Stomach (tissue), 9 donors: Measurements from ENCODE around the gene CEP112. TPM values are rescaled to one million over a fixed set of nuclear protein-coding genes. Genes with fewer than 3 reads are reported as not detected.

Experiments used
- DNase-seq, 2 donors: peaks; one replicate each; pipeline versions ENCODE4 v3.0.0 to v3.0.0-alpha.2; 2013 to 2019
- H3K27ac ChIP-seq, 5 donors: fragments of 200-600 bp in 4 of 5; sonication (generic) in 4 of 5; one replicate each; pipeline ENCODE4 v1.5.1; 2013 to 2019; ENCODE audit warnings: mild to moderate bottlenecking in 1 of 5, moderate library complexity in 1 of 5
- H3K27me3 ChIP-seq, 3 donors: fragments of 200-600 bp; sonication (generic); one replicate each; pipeline ENCODE4 v1.5.1; 2017 to 2019; ENCODE audit warnings: mixed run types in 1 of 3
- H3K36me3 ChIP-seq, 4 donors: fragments of 200-600 bp; sonication (generic); 1 replicate in 3 of 4; 2 replicates in 1 of 4; pipeline ENCODE4 v1.5.1; 2016 to 2019
- H3K4me1 ChIP-seq, 4 donors: fragments of 200-600 bp; sonication (generic); one replicate each; pipeline ENCODE4 v1.5.1; 2016 to 2019
- H3K4me3 ChIP-seq, 4 donors: fragments of 200-600 bp; sonication (generic) in 3 of 4; one replicate each; pipeline ENCODE4 v1.5.1; 2016 to 2019; ENCODE audit warnings: mild to moderate bottlenecking in 1 of 4
- H3K9me3 ChIP-seq, 4 donors: fragments of 200-600 bp; sonication (generic); one replicate each; pipeline ENCODE4 v1.5.1; 2016 to 2019
- EP300 ChIP-seq: sonication (generic); formaldehyde crosslinking; IDR thresholded peaks from one replicate; pipeline ENCODE4 v1.6.1; 2017; ENCODE audit warnings: antibody characterized with exemption
- POLR2A ChIP-seq, 4 donors: fragments of 450-650 bp; IDR thresholded peaks; one replicate each; pipeline ENCODE4 v1.6.1; 2016; ENCODE audit warnings: antibody characterized with exemption in 4 of 4, control low read depth in 2 of 4, mild to moderate bottlenecking in 1 of 4, moderate library complexity in 1 of 4
- POLR2AphosphoS5 ChIP-seq, 3 donors: sonication (generic); formaldehyde crosslinking; IDR thresholded peaks; one replicate each; pipeline ENCODE4 v1.6.1; 2016; ENCODE audit warnings: antibody characterized with exemption in 3 of 3
- WGBS, 5 donors: extraction: QIAGEN DNeasy Blood & Tissue Kit in 3 of 5; methylation state at CpG; one replicate each; pipeline versions ENCODE4 v1.1.5 to v1.1.7; 2013 to 2018; 5-methylcytosine and 5-hydroxymethylcytosine counted together
- intact Hi-C: fragments of 100-400 bp; cut with DNase I; formaldehyde crosslinking; loops from one replicate; pipeline ENCODE4 v1.15.1; 2023; ENCODE audit warnings: low total_unique reads
- polyA plus RNA-seq, 3 donors: library from polyadenylated mRNA; stranded (reverse); fragments of 200-250 nt; gene quantifications; one replicate each; pipeline ENCODE4 v1.2.3, GENCODE V29; 2013
- total RNA-seq, 5 donors: library from RNA; depleted of rRNA; stranded (reverse); fragments of >200 nt; gene quantifications; one replicate each; pipeline versions ENCODE4 v1.1.0 to v1.2.3, GENCODE V29; 2014 to 2016
- TF ChIP-seq, protein P1 (sequence below), 7 experiments: fragments of 450-650 bp in 4 of 7; fragments of 200-600 bp in 3 of 7; sonication (generic) in 3 of 7; IDR thresholded peaks; one replicate each; pipeline ENCODE4 v1.5.1; 2016 to 2019; ENCODE audit warnings: antibody characterized with exemption in 7 of 7, control low read depth in 2 of 7, mild to moderate bottlenecking in 1 of 7
- donor health status: healthy with polysubstance abuse.
- donor health status: Bipolar disorder and iron deficiency.
- donor health status: healthy.

CEP112 gene
- total and polyA plus RNA-seq, 8 donors = 3.5 to 108 (median 13.3) TPM

DNA sequence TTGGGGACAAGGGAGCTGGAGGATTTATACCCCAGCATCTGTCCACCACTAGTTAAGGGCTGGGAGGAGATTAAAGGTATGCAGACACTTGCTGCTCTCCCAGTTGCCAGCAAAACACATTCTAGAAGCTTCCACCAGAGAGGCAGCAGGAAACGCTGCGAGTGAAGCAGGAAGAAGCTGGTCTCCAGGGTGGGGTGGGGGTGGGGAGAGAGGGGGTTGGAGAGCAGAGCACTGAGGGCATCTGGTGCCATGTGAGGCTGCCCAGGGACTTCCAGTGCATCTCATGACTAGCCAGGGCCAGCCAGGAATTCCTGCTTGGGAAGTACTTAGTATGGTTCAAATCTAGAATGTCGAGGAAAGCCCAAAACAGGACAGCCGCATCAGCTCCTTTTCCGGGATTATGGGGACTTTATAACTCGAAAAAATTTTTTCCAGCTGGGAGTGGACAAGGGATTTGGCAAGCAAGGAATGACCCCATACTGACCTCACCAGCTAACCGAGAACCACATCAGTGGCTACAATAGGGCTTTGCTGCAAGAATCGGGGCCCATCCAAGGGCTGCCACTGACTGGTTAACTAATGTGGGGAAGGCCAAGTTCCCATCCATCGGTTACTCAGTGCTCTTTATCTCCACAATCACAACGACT lies 604.3 kb downstream of the CEP112 start:
- no peak overlapping the region for H3K4me3 ChIP-seq
- peaks cover 0 to 42% (median 26%) of the 10 kb centered on the region in 4 donors for H3K4me1 ChIP-seq
- 56 to 64% (median 60%) methylated on average over 9 to 10 of the region's 10 CpGs for whole genome bisulfite sequencing, 5 donors
- DNase-seq = no peak
- H3K27ac ChIP-seq = no peak overlapping the region
- H3K36me3 ChIP-seq = no peaks in the 10 kb centered on the region
- no peak for TF ChIP-seq POLR2A (IDR thresholded peaks at IDR 0.05)
- no peak for TF ChIP-seq EP300
- no peak for TF ChIP-seq POLR2AphosphoS5 (IDR thresholded peaks at IDR 0.05)
- TF ChIP-seq, protein P1, sequence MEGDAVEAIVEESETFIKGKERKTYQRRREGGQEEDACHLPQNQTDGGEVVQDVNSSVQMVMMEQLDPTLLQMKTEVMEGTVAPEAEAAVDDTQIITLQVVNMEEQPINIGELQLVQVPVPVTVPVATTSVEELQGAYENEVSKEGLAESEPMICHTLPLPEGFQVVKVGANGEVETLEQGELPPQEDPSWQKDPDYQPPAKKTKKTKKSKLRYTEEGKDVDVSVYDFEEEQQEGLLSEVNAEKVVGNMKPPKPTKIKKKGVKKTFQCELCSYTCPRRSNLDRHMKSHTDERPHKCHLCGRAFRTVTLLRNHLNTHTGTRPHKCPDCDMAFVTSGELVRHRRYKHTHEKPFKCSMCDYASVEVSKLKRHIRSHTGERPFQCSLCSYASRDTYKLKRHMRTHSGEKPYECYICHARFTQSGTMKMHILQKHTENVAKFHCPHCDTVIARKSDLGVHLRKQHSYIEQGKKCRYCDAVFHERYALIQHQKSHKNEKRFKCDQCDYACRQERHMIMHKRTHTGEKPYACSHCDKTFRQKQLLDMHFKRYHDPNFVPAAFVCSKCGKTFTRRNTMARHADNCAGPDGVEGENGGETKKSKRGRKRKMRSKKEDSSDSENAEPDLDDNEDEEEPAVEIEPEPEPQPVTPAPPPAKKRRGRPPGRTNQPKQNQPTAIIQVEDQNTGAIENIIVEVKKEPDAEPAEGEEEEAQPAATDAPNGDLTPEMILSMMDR (IDR thresholded peaks at IDR 0.05) = no peak
- H3K27me3 ChIP-seq = no peaks in the 10 kb centered on the region
- intact Hi-C loops = no loop called here
- H3K9me3 ChIP-seq = no peaks in the 10 kb centered on the region

DNA sequence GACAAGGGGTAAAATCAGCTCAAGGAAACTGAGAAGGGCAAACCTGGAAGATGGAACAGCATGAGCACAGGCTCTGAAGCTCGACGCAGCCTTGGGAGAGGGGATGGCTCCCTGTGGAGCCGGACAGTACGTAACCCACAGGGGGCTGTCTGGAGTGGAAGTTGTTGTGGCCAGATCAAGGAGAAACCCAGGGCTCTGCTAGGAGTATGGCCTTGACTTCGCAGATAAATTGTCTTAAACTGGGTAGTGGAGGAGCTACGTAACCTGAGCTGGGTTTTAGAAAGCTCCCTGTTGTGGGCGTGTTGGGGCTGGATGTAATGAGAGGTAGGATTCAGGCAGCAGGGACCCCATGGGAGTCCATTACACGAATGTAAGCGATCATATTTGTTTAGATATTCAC lies 605.0 kb downstream of the CEP112 start:
- Histone ChIP-seq H3K4me3 (no peak overlapping the region), H3K9me3 (no peaks in the 10 kb centered on the region), H3K27ac (no peak overlapping the region), H3K27me3 (no peaks in the 10 kb centered on the region), H3K4me1 (peaks cover 0 to 42% (median 26%) of the 10 kb centered on the region in 4 donors), H3K36me3 (no peaks in the 10 kb centered on the region)
- no peak for TF ChIP-seq POLR2A (IDR thresholded peaks at IDR 0.05)
- no peak for TF ChIP-seq EP300
- TF ChIP-seq POLR2AphosphoS5 (IDR thresholded peaks at IDR 0.05) = no peak
- TF ChIP-seq, protein P1 (IDR thresholded peaks at IDR 0.05) = no peak
- DNase-seq = no peak
- WGBS, 5 donors = 87 to 92% (median 89%) methylated on average over 9 of the region's 9 CpGs
- intact Hi-C loops = no loop called here

Other genes starting within 250 kb of the CEP112 start
- gene APOH, start 37.3 kb upstream of the CEP112 start, total RNA-seq = 10 to 100 TPM in 1 of 5 donors, 1 to 10 TPM in 1, not detected in 3; 3.7 to 22.8 TPM
- 1 to 10 TPM in 2 of 3 donors, under 1 TPM in 1; 0.87 to 2.0 (median 1.6) TPM for gene APOH, start 37.3 kb upstream of the CEP112 start, polyA plus RNA-seq
- 10 to 100 TPM; 11.6 to 41.1 (median 14.0) TPM for gene PRKCA, start 110.5 kb upstream of the CEP112 start, total RNA-seq
- gene PRKCA, start 110.5 kb upstream of the CEP112 start, polyA plus RNA-seq = 1 to 10 TPM; 2.1 to 4.6 (median 4.1) TPM